OCI-LY1 (cell line): Measurements from ENCODE around the gene KIFC3.
A peak's percentile ranks its signal among the peaks of the same experiment; 100 is the strongest.

Source experiments
- H2AFZ ChIP-seq: fragments of 200-600 bp; sonication (generic), shearing (Covaris generic); 2 replicates; pipeline ENCODE4 v1.6.0; 2014; ENCODE audit warnings: antibody characterized with exemption, mild to moderate bottlenecking, low read length
- H3F3A ChIP-seq: fragments of 200-600 bp; sonication (generic), shearing (Covaris generic); 2 replicates; pipeline ENCODE4 v1.6.0; 2014; ENCODE audit warnings: mild to moderate bottlenecking, antibody characterized with exemption, low read length, moderate library complexity; ENCODE audit not compliant: insufficient read depth
- H3K27ac ChIP-seq: fragments of 200-600 bp; sonication (generic); 2 replicates; pipeline ENCODE4 v1.5.1; 2014; ENCODE audit warnings: low read length, mixed run types, mild to moderate bottlenecking, low read depth; ENCODE audit not compliant: poor library complexity, severe bottlenecking
- H3K27me3 ChIP-seq: fragments of 200-600 bp; sonication (generic); 2 replicates; pipeline ENCODE4 v1.6.0; 2014; ENCODE audit warnings: antibody characterized with exemption, mild to moderate bottlenecking, low read length, moderate library complexity; ENCODE audit not compliant: insufficient read depth
- H3K36me3 ChIP-seq: fragments of 200-600 bp; sonication (generic); 2 replicates; pipeline ENCODE4 v1.6.1; 2014; ENCODE audit warnings: mild to moderate bottlenecking, antibody characterized with exemption, low read length, moderate library complexity, mixed read lengths; ENCODE audit not compliant: insufficient read depth
- H3K4me1 ChIP-seq: fragments of 200-600 bp; sonication (generic); 2 replicates; pipeline ENCODE4 v1.5.1; 2014; ENCODE audit warnings: mild to moderate bottlenecking, low read length, moderate library complexity; ENCODE audit not compliant: insufficient read depth, severe bottlenecking
- H3K4me2 ChIP-seq: fragments of 200-600 bp; sonication (generic), shearing (Covaris generic); 2 replicates; pipeline ENCODE4 v1.6.1; 2014; ENCODE audit warnings: low read length
- H3K4me3 ChIP-seq: fragments of 200-600 bp; sonication (generic); 2 replicates; pipeline ENCODE4 v1.5.1; 2014; ENCODE audit warnings: low read length, low read depth, mild to moderate bottlenecking, mixed read lengths; ENCODE audit not compliant: poor library complexity, severe bottlenecking
- H3K79me2 ChIP-seq: fragments of 200-600 bp; shearing (Covaris generic); 2 replicates; pipeline ENCODE4 v1.6.1; 2016; ENCODE audit warnings: mixed run types, low read length, mixed read lengths; ENCODE audit not compliant: insufficient read depth
- H3K9ac ChIP-seq: fragments of 200-600 bp; sonication (generic), shearing (Covaris generic); 2 replicates; pipeline ENCODE4 v1.6.1; 2014; ENCODE audit warnings: mild to moderate bottlenecking, low read length, mixed read lengths
- H3K9me2 ChIP-seq: fragments of 200-600 bp; sonication (generic), shearing (Covaris generic); 2 replicates; pipeline ENCODE4 v1.6.1; 2014; ENCODE audit warnings: low read depth, mild to moderate bottlenecking, low read length, mixed read lengths
- H3K9me3 ChIP-seq: fragments of 200-600 bp; shearing (Covaris generic); 2 replicates; pipeline ENCODE4 v1.6.1; 2014; ENCODE audit warnings: low read length, mixed read lengths
- H4K20me1 ChIP-seq: fragments of 200-600 bp; sonication (generic), shearing (Covaris generic); 2 replicates; pipeline ENCODE4 v1.6.0; 2016; ENCODE audit warnings: mild to moderate bottlenecking, low read length; ENCODE audit not compliant: insufficient read depth
- CTCF ChIP-seq: fragments of 200-600 bp; sonication (generic), shearing (Covaris generic); IDR thresholded peaks from 2 replicates; pipeline ENCODE4 v1.5.1; 2017; ENCODE audit warnings: mild to moderate bottlenecking, antibody characterized with exemption, low read length, moderate library complexity, mixed read lengths
- EZH2 ChIP-seq: fragments of 200-600 bp; sonication (generic), shearing (Covaris generic); IDR thresholded peaks from 2 replicates; pipeline ENCODE4 v1.8.0; 2017; ENCODE audit warnings: borderline replicate concordance, mixed run types, mild to moderate bottlenecking, antibody characterized with exemption, low read length, moderate library complexity, mixed read lengths

Gene KIFC3

GRCh38 chr16:57795431-57795878 is 6.8 kb downstream of the KIFC3 start:
- H4K20me1 ChIP-seq = no peaks in the 10 kb centered on the region
- no peaks in the 10 kb centered on the region for H3F3A ChIP-seq
- no peak overlapping the region for H3K9ac ChIP-seq
- H3K4me3 ChIP-seq = no peak overlapping the region
- no peak overlapping the region for H3K27ac ChIP-seq
- no peak overlapping the region for H3K4me2 ChIP-seq
- no peaks in the 10 kb centered on the region for H3K36me3 ChIP-seq
- no peaks in the 10 kb centered on the region for H3K9me3 ChIP-seq
- H2AFZ ChIP-seq = no peak overlapping the region
- no peaks in the 10 kb centered on the region for H3K9me2 ChIP-seq
- H3K79me2 ChIP-seq = no peaks in the 10 kb centered on the region
- TF ChIP-seq CTCF (peak; percentile 55), EZH2 (no peak)
- no peaks in the 10 kb centered on the region for H3K4me1 ChIP-seq
- no peaks in the 10 kb centered on the region; the same call in 1 of the 2 replicates for H3K27me3 ChIP-seq

- Histone ChIP-seq H4K20me1 (no peaks in the 10 kb centered on the region), H3K9ac (no peak overlapping the region), H3K36me3 (no peaks in the 10 kb centered on the region), H2AFZ (no peak overlapping the region), H3F3A (no peaks in the 10 kb centered on the region), H3K9me2 (no peaks in the 10 kb centered on the region), H3K79me2 (no peaks in the 10 kb centered on the region), H3K27ac (no peak overlapping the region), H3K27me3 (no peaks in the 10 kb centered on the region; the same call in 1 of the 2 replicates), H3K4me1 (no peaks in the 10 kb centered on the region), H3K4me3 (no peak overlapping the region), H3K4me2 (no peak overlapping the region), H3K9me3 (no peaks in the 10 kb centered on the region)
- no peak for TF ChIP-seq CTCF
- no peak for TF ChIP-seq EZH2
These were observed 7.4 kb downstream of the KIFC3 start for GRCh38 chr16:57794849-57795430.

- Histone ChIP-seq H3K4me1 (no peaks in the 10 kb centered on the region), H3K27ac (no peak overlapping the region), H3K79me2 (no peaks in the 10 kb centered on the region), H3K9me2 (no peaks in the 10 kb centered on the region), H3K4me3 (no peak overlapping the region), H3K9ac (no peak overlapping the region), H3F3A (no peaks in the 10 kb centered on the region), H3K4me2 (no peak overlapping the region), H3K36me3 (no peaks in the 10 kb centered on the region), H3K27me3 (no peaks in the 10 kb centered on the region; the same call in 1 of the 2 replicates), H3K9me3 (no peaks in the 10 kb centered on the region), H4K20me1 (no peaks in the 10 kb centered on the region), H2AFZ (no peak overlapping the region)
- TF ChIP-seq CTCF = no peak
These were observed 10.3 kb downstream of the KIFC3 start for GRCh38 chr16:57791893-57792461.
